NCI-H1105 treated with DMSO at 0.1 percent for 48 hours (cell line): ENCODE data around the gene NHERF2.
A peak's percentile ranks its signal among the peaks of the same experiment; 100 is the strongest.
"Not testable (repeated sequence)": the region's sequence is repeated elsewhere in the genome, so short reads cannot be mapped to it uniquely, and the experiment has no call there.

ENCODE experiments used
- DNase-seq: peaks from one replicate; lab custom pipeline; 2025; lab: John Stamatoyannopoulos, UW

Gene NHERF2

DNA sequence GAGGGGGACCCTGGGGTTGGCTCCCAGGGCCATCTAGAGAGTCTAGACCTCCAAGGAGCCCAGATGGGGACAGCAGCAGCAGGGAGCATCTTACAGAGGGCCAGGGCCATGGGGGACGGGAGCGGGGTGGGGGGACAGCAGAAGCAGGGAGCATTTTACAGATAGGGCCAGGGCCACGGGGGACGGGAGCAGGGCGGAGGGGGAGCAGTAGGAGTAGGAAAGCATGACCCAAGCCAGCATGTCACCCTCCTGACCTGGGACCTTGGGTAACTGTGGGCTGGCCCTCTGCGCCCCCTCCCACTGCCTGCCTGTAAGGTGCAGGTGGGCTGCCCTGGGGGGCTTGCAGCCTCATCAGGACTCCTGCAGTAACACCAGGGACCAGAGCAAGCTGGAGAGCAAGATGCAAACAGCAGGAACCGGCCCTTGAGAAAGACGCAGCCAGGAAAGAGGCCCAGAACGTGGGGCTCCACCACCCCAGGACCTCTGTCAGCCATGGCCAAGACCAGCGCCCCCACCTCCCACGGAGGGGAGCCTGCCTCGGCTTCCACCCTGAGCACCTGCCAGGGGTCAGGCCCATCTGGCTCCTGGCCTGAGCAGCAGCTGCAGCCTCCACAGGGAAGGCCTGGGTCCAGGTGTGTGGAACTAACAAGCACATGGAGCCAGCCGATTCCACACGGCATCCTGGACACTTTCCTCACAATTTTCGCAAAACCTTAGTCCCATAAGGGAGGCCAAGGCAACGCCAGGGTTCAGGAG lies 19.4 kb upstream of the NHERF2 start:
- DNase-seq = no peak

- DNase-seq = no peak
These were observed 18.6 kb upstream of the NHERF2 start for GRCh38 chr16:2008009-2008526.

DNA sequence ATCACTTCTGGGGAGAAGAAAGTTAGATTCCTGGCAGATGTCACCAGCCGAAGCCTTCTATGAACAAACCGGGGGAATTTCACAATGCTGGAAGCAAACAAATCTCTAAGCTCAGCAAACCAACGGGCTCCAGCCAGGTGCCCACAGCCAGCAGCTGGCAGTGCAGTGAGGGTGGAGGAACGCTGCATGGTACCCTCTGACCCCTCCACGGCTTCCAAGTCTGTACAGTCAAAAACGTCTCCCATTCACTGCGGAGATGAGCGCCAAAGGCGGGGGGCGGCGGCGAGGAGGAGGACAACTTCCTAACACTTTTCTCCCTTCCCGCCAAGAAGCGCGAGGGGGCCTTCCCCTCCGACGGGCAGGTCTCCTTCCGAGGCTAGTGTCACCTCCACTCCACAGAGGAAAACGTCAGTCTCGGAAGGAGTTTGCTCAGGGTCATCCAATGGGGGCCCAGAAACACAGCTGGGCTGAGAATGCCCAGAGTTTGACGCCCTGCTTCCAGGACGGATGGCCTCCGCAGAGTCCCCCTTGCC lies 18.0 kb upstream of the NHERF2 start:
- no peak for DNase-seq

- DNase-seq = no peak
These were observed 17.5 kb upstream of the NHERF2 start for GRCh38 chr16:2009164-2009711.

- DNase-seq = peak; percentile 66
These were observed 16.8 kb upstream of the NHERF2 start, which contains the start of gene ZNF598 for GRCh38 chr16:2009791-2010510. Gene ZNF598 (minus strand): TSS chr16:2009821.

GRCh38 chr16:2011726-2012125 lies 15.0 kb upstream of the NHERF2 start:
- not testable (repeated sequence) for DNase-seq

DNA sequence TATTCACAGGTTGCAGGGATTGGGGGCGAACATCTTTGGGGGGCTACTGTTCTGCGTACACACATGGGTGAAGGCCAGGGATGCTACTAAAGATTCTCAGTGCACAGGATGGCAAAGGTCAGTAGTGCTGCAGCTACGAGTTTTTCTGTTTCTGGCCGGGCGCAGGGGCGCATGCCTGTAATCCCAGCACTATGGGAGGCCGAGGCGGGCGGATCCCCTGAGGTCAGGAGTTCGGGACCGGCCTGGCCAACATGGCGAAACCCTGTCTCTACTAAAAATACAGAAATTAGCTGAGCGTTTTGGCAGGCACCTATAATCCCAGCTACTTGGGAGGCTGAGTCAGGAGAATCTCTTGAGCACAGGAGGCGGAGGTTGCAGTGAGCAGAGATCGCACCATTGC lies 13.2 kb upstream of the NHERF2 start:
- no peak for DNase-seq

DNA sequence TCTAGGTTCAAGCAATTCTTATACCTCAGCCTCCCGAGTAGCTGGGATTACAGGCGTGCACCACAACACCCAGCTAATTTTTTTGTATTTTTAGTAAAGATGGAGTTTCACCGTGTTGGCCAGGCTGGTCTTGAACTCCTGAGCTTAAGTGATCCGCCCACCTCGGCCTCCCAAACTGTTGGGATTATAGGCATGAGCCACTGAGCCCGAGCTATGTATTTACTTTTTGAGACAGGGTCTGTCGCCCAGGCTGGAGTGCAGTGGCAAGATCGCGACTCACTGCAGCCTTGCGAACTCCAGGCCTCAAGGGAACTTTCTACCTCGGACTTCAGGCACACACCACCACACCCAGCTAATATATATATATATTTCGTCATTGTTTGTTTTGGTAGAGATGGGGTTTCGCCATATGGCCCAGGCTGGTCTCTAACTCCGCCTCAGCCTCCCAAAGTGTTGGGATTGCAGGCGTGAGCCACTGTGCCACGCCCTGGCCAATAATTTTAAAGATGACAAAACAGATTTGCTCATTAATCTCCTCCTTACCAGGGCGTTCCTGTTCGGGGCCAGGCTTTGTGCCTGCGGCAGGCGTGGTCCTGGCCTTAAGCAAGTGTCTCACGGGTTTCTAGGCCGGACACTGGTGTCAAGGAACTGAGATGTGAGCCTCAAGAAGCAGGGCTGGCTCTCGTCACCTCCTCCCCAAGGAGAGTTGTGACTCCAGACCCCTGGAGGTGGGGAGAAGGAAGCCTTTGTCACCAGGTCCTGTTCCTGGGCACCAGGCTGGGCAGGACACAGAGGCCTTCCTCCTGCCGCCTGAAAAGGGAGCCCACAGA lies 11.4 kb upstream of the NHERF2 start:
- DNase-seq = no peak

DNA sequence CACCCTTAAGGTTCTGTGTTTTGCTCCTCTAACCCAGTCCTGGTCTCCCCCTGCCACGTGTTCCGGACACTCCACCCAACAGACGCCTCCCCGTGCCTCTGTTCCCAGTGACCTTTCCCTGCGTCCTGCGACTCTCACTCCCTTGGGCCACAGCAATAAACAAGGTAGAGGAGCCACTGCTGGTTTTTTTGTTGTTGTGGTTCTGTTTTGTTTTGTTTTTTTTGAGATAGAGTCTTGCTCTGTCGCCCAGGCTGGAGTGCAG lies 10.8 kb upstream of the NHERF2 start:
- no peak for DNase-seq

DNA sequence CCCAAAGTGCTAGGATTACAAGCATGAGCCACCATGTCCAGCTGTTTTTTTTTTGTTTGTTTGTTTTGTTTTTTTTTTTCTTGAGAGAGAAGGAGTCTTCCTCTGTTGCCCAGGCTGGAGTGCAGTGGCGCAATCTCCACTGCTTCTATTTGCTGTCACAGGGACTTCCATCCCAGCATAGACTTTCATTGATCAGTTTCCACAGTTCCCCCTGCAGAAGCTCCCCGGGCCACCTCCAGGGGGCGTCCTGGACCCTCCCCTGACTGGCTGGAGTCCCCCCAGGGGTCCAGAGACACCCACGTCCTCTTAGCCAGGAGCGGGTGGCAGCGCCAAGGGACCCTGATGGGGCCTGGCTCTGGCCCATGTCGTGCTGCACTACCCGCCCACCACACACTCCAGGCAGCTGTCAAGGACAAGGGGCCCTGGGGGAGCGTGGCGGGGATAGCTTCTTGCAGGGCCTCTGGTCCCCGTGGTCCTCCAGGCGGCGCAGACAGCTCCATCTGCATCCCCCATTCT lies 10.2 kb upstream of the NHERF2 start:
- no peak for DNase-seq

GRCh38 chr16:2019518-2019920 lies 7.2 kb upstream of the NHERF2 start, which contains the start of gene NPW:
Gene NPW (plus strand): TSS chr16:2019785.
- peak; percentile 8 for DNase-seq

DNA sequence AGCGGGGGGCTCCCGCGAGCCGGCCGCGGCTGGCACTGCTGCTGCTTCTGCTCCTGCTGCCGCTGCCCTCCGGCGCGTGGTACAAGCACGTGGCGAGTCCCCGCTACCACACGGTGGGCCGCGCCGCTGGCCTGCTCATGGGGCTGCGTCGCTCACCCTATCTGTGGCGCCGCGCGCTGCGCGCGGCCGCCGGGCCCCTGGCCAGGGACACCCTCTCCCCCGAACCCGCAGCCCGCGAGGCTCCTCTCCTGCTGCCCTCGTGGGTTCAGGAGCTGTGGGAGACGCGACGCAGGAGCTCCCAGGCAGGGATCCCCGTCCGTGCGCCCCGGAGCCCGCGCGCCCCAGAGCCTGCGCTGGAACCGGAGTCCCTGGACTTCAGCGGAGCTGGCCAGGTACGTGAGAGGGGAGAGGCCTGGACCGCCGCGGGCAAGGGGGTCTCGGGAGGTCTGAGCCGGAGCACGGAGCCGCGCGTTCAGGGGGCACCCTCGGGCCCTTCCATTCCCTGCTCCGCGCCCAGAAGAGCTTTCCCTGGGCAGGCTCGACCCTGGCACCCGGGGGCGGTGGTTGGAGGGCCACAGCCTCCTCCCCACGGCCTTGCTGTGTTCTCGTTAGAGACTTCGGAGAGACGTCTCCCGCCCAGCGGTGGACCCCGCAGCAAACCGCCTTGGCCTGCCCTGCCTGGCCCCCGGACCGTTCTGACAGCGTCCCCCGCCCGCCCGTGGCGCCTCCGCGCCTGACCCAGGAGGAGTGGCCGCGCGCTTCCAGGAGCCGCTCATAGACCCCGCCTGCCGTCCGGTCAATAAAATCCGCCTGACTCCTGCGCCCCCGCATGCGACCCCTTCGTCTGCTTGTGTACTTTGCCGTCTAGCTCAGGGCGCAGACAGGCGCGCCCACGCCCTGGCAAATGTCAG lies 6.5 kb upstream of the NHERF2 start:
- DNase-seq = no peak

GRCh38 chr16:2022723-2023091 lies 4.0 kb upstream of the NHERF2 start:
- DNase-seq = no peak

DNA sequence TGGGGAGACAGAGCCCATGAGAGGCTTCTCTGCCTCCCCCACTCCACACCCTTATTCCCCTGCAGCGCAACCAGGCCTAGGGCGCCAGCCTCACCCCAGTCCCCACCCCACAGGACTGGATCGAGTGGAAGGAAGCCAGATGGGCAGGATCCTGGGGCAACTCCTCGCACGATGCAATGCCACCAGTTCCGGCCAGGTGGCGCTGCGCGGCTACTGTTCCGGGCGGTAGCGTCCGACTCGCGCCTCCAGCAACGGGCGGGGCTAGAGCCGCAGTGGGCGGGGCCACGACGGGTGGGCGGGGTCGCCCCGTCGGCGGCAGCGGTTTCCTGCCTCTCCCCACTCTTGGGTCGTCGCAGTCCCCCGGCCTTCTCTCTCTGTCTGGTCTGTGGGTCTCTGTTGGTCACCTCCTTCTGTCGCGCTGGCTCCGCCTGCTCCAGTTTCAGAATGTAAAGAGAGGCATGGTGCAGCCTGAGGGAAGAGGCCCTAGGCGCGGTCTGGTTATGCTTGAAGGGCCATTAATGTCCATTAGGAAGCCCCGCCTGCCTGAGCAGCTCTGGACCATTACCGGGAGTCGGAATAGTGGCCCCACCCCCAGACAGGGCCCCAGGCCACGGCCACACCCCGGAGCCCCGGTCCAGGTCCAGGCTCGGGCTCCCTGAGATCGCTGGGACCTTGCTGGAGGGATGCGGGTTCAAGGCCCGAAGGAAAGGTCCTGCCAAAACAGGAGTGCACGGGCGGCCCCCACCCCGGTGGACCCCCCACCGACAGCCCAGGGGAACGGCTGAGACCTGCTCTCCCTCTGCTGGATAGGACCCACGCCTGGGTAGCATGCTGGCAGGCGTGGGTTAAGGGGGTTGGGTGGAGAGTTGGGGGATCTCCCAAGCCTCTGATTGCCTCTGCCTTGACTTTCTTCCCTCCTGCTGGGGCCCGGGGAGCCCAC lies 3.3 kb upstream of the NHERF2 start:
- peak; percentile 62 for DNase-seq

GRCh38 chr16:2024032-2024420 lies 2.7 kb upstream of the NHERF2 start:
- DNase-seq = no peak

- no peak for DNase-seq
These were observed 1.5 kb upstream of the NHERF2 start for GRCh38 chr16:2025251-2025650.

DNA sequence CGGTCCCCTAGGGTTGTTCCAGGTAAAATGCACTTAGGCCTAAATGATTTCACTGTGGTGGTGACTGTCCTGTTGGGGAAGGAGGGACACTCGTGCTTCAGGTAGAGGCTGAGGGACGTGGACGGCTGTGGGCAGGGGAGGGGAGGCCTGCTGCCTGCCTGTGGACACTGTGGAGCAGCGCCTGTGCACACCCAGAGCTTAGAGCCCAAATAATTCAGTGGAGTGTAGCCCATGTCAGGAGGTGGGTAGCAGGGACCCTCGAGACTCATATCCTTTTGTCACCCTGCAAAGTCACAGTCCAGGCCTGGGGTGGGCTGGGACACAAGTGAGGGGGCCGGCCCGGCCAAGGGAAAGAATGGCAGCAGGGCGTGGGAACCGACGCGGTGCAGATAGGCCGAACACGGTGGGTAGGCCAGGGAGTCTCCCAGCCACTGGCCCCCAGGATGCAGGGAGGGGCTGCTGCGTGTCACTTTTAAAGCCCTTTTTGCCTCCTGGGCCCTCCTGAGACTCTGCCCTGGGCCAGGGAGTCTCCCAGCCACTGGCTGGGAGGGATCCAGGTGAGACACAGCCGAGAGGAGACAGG lies 733 bp upstream of the NHERF2 start:
- DNase-seq = no peak

- DNase-seq = no peak
These were observed 615 bp downstream of the NHERF2 start for GRCh38 chr16:2027024-2028010.
